K562 (cell line): ENCODE measurements around the gene ADAMTSL2. TPM values are rescaled to one million over a fixed set of nuclear protein-coding genes. Genes with fewer than 3 reads are reported as not detected.
A peak's percentile ranks its signal among the peaks of the same experiment; 100 is the strongest.

Source experiments
- ELF4 ChIP-seq: fragments of 450-650 bp; formaldehyde crosslinking; IDR thresholded peaks from 2 replicates; pipeline ENCODE4 v1.4.0; 2022; ENCODE audit warnings: missing genetic modification characterization
- PTTG1 ChIP-seq: fragments of 450-650 bp; IDR thresholded peaks from 2 replicates; pipeline ENCODE4 v1.6.1; 2016; ENCODE audit warnings: low read depth, mild to moderate bottlenecking, missing genetic modification characterization, missing compliant biosample characterization
- RAD51 ChIP-seq: fragments of 450-650 bp; IDR thresholded peaks from 2 replicates; pipeline ENCODE4 v1.7.1; 2016; ENCODE audit warnings: low read depth, mild to moderate bottlenecking, borderline replicate concordance
- polyA plus RNA-seq, 8 experiments: library from polyadenylated mRNA; depleted of rRNA in 4 of 8; stranded (reverse) in 5 of 8; unstranded in 3 of 8; fragments of >200 nt; fragmentation: Nextera tagmentation in 2 of 8; fragmentation: Illumina TruSeq in 1 of 8; extraction: Ambion mirVana in 2 of 8; extraction: Trizol in 1 of 8; gene quantifications; 2 replicates each; pipeline versions ENCODE4 v1.2.1 to v1.2.3, GENCODE V29; 2011 to 2014; ENCODE audit warnings: inconsistent platforms in 1 of 8, missing spikeins in 1 of 8
- total RNA-seq, 7 experiments: library from RNA; depleted of rRNA in 6 of 7; stranded (reverse); fragments of >200 nt in 6 of 7; fragmentation: Illumina TruSeq in 2 of 7; extraction: Trizol in 2 of 7; gene quantifications; 2 replicates each; pipeline versions ENCODE4 v1.2.1 to v1.2.3, GENCODE V29; 2011 to 2021; ENCODE audit warnings: low replicate concordance in 1 of 7
- TF ChIP-seq, protein P1 (sequence below): sonication (generic); formaldehyde crosslinking; IDR thresholded peaks from 2 replicates; pipeline ENCODE4 v1.9.0; 2022; ENCODE audit warnings: mild to moderate bottlenecking, missing genetic modification reagents
- TF ChIP-seq, protein P2 (sequence below), 2 experiments: fragments of 450-650 bp; conservative IDR thresholded peaks; 2 replicates each; pipeline ENCODE4 v1.6.1; 2017; ENCODE audit warnings: mild to moderate bottlenecking in 2 of 2, moderate library complexity in 2 of 2
- TF ChIP-seq, protein P3 (sequence below): sonication (generic); formaldehyde crosslinking; IDR thresholded peaks from 2 replicates; pipeline ENCODE4 v1.9.0; 2022; ENCODE audit warnings: mild to moderate bottlenecking, missing genetic modification reagents
- TF ChIP-seq, protein P4 (sequence below), 2 experiments: IDR thresholded peaks; 2 replicates each; pipeline ENCODE4 v1.6.1; 2011; ENCODE audit warnings: borderline replicate concordance in 1 of 2, control low read depth in 1 of 2, low read depth in 1 of 2, low read length in 1 of 2, mild to moderate bottlenecking in 1 of 2, mixed read lengths in 1 of 2, moderate library complexity in 1 of 2; ENCODE audit not compliant: insufficient read depth in 1 of 2, insufficient read length in 1 of 2, poor library complexity in 1 of 2, severe bottlenecking in 1 of 2; ENCODE audit errors: extremely low read depth in 1 of 2

Gene ADAMTSL2
- total and polyA plus RNA-seq, 9 of the 15 experiments (the other 6 are each of a cell fraction or from before 2014, with no cell fraction given): 0.04 TPM; not detected in 8

DNA sequence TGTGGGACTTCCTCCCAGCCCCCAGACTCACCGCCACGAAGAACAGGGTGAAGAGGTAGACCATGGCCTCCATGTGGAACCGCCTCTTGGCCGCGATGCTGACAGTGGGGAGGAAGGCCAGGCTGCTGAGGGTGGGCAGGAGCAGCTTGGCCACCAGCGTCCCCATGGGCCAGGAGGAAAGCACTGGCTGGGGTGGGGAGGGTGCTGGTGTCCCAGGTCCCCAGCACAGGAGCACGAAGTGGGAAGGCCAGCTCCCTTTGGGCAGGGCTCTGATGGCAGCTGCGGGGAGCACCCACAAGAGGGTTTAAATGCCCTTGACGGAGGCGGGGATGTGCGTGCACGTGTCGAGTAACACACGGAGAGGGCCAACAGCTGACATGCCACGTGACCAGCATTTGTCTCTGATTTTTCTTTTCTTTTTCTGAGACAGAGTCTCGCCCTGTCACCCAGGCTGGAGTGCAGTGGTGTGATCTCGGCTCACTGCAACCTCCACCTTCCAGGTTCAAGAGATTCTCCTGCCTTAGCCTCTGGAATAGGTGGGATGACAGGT, 9.8 kb upstream of the ADAMTSL2 start, which contains the start of gene MYMK (continued):
- TF ChIP-seq, protein P1, sequence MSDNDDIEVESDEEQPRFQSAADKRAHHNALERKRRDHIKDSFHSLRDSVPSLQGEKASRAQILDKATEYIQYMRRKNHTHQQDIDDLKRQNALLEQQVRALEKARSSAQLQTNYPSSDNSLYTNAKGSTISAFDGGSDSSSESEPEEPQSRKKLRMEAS (CRISPR knock-in tag): 0 out of 2 replicates have a peak, but pooled peaks have one; percentile 26
- no peak for TF ChIP-seq PTTG1 (tag)
- TF ChIP-seq ELF4 (CRISPR knock-in tag): no peak
- TF ChIP-seq, protein P2, sequence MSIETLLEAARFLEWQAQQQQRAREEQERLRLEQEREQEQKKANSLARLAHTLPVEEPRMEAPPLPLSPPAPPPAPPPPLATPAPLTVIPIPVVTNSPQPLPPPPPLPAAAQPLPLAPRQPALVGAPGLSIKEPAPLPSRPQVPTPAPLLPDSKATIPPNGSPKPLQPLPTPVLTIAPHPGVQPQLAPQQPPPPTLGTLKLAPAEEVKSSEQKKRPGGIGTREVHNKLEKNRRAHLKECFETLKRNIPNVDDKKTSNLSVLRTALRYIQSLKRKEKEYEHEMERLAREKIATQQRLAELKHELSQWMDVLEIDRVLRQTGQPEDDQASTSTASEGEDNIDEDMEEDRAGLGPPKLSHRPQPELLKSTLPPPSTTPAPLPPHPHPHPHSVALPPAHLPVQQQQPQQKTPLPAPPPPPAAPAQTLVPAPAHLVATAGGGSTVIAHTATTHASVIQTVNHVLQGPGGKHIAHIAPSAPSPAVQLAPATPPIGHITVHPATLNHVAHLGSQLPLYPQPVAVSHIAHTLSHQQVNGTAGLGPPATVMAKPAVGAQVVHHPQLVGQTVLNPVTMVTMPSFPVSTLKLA (conservative IDR thresholded peaks at IDR 0.05): 0 out of 4 replicates have a peak, but pooled peaks of 1 of the 2 experiments have one; percentile 25
- peak; percentile 59; the same call in 1 of the 2 replicates for TF ChIP-seq RAD51
- TF ChIP-seq, protein P3, sequence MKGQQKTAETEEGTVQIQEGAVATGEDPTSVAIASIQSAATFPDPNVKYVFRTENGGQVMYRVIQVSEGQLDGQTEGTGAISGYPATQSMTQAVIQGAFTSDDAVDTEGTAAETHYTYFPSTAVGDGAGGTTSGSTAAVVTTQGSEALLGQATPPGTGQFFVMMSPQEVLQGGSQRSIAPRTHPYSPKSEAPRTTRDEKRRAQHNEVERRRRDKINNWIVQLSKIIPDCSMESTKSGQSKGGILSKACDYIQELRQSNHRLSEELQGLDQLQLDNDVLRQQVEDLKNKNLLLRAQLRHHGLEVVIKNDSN (CRISPR knock-in tag): peak; percentile 73
- TF ChIP-seq, protein P4, sequence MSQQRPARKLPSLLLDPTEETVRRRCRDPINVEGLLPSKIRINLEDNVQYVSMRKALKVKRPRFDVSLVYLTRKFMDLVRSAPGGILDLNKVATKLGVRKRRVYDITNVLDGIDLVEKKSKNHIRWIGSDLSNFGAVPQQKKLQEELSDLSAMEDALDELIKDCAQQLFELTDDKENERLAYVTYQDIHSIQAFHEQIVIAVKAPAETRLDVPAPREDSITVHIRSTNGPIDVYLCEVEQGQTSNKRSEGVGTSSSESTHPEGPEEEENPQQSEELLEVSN (IDR thresholded peaks at IDR 0.05; ENCODE audit: borderline replicate concordance in 1 of 2, extremely low read depth in 1 of 2, insufficient read depth in 1 of 2, insufficient read length in 1 of 2, low read depth in 1 of 2, low read length in 1 of 2, poor library complexity in 1 of 2, severe bottlenecking in 1 of 2): peak in 1 of 2 experiments; percentile 30
